Peyer's patch (tissue), 4 donors: ENCODE data around the gene FOXF1. TPM values are rescaled to one million over a fixed set of nuclear protein-coding genes. Genes with fewer than 3 reads are reported as not detected.

Source experiments
- DNase-seq, 3 donors: peaks; one replicate each; pipeline ENCODE4 v3.0.0-alpha.2; 2017 to 2019
- H3K27ac ChIP-seq, 4 donors: fragments of 200-600 bp; sonication (generic); one replicate each; pipeline ENCODE4 v1.5.1; 2016 to 2019
- H3K27me3 ChIP-seq, 2 donors: fragments of 200-600 bp; sonication (generic); one replicate each; pipeline ENCODE4 v1.5.1; 2019
- H3K36me3 ChIP-seq, 3 donors: fragments of 200-600 bp; sonication (generic); one replicate each; pipeline ENCODE4 v1.5.1; 2016 to 2019
- H3K4me1 ChIP-seq, 4 donors: fragments of 200-600 bp; sonication (generic); one replicate each; pipeline ENCODE4 v1.5.1; 2016 to 2019
- H3K4me3 ChIP-seq, 4 donors: fragments of 200-600 bp; sonication (generic); 1 replicate in 3 of 4; 2 replicates in 1 of 4; pipeline ENCODE4 v1.5.1; 2016 to 2019; ENCODE audit warnings: mild to moderate bottlenecking in 1 of 4
- H3K9me3 ChIP-seq, 4 donors: fragments of 200-600 bp; sonication (generic); one replicate each; pipeline ENCODE4 v1.5.1; 2016 to 2019; ENCODE audit warnings: mild to moderate bottlenecking in 1 of 4
- CTCF ChIP-seq, 6 experiments: fragments of 450-650 bp in 4 of 6; fragments of 200-600 bp in 2 of 6; sonication (generic) in 1 of 6; IDR thresholded peaks; one replicate each; pipeline ENCODE4 v1.5.1; 2017 to 2019; ENCODE audit warnings: antibody characterized with exemption in 6 of 6, mild to moderate bottlenecking in 3 of 6, moderate library complexity in 1 of 6
- POLR2A ChIP-seq, 2 donors: fragments of 450-650 bp; IDR thresholded peaks; one replicate each; pipeline ENCODE4 v1.5.1; 2017; ENCODE audit warnings: antibody characterized with exemption in 2 of 2, mild to moderate bottlenecking in 2 of 2, moderate library complexity in 2 of 2
- total RNA-seq, 4 donors: library from RNA; depleted of rRNA; stranded (reverse); fragments of >200 nt; gene quantifications; one replicate each; pipeline ENCODE4 v1.1.0, GENCODE V29; 2016

The FOXF1 gene
- total RNA-seq, 4 donors from 2014 or later = 4.4 to 36.3 (median 9.0) TPM

- H3K4me1 ChIP-seq = no peaks in the 10 kb centered on the region
- no peak overlapping the region for H3K27ac ChIP-seq
- no peak for TF ChIP-seq POLR2A (IDR thresholded peaks at IDR 0.05)
- TF ChIP-seq CTCF (IDR thresholded peaks at IDR 0.05) = no peak
- H3K27me3 ChIP-seq = no peaks in the 10 kb centered on the region
- DNase-seq = no peak
- peaks cover 0 to 27% (median 0%) of the 10 kb centered on the region in 3 donors for H3K36me3 ChIP-seq
- no peak overlapping the region for H3K4me3 ChIP-seq
- H3K9me3 ChIP-seq = no peaks in the 10 kb centered on the region
Measured at GRCh38 chr16:86533767-86534351, 23.5 kb downstream of the FOXF1 start.

GRCh38 chr16:86534779-86535615 lies 24.7 kb downstream of the FOXF1 start:
- no peaks in the 10 kb centered on the region for H3K4me1 ChIP-seq
- no peak overlapping the region for H3K4me3 ChIP-seq
- no peaks in the 10 kb centered on the region for H3K27me3 ChIP-seq
- peaks cover 0 to 38% (median 0%) of the 10 kb centered on the region in 3 donors for H3K36me3 ChIP-seq
- H3K27ac ChIP-seq = no peak overlapping the region
- no peaks in the 10 kb centered on the region for H3K9me3 ChIP-seq
- no peak for DNase-seq
- TF ChIP-seq POLR2A (IDR thresholded peaks at IDR 0.05) = no peak
- TF ChIP-seq CTCF (IDR thresholded peaks at IDR 0.05) = no peak

- H3K36me3 ChIP-seq = peaks cover 0 to 54% (median 0%) of the 10 kb centered on the region in 3 donors
- H3K9me3 ChIP-seq = no peaks in the 10 kb centered on the region
- no peaks in the 10 kb centered on the region for H3K4me1 ChIP-seq
- H3K27me3 ChIP-seq = no peaks in the 10 kb centered on the region
- TF ChIP-seq CTCF (IDR thresholded peaks at IDR 0.05) (no peak), POLR2A (IDR thresholded peaks at IDR 0.05) (no peak)
- H3K4me3 ChIP-seq = no peak overlapping the region
- DNase-seq = no peak
- no peak overlapping the region for H3K27ac ChIP-seq
Measured at GRCh38 chr16:86536621-86537020, 26.3 kb downstream of the FOXF1 start.

DNA sequence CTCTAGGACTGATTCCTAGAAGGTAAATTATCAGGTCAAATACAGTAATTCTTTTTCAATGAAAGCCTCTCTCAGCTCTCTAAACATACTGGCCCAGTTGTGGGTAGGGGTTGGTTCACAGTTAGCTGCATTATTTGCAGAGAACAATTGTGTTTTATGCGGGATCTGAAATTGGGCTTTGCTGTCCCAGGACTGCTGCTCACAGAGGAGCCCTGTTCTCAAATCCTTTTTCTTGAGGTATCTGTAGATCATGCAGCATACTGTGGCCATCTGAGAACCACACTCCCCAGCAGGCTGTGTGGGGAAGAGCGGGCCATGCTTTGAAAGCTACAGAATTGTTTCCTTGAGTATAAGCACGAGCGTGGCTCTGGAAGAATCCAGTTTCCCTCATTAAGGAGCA lies 27.2 kb downstream of the FOXF1 start:
- no peak for TF ChIP-seq CTCF (IDR thresholded peaks at IDR 0.05)
- no peak for TF ChIP-seq POLR2A (IDR thresholded peaks at IDR 0.05)
- H3K4me1 ChIP-seq = no peaks in the 10 kb centered on the region
- H3K9me3 ChIP-seq = no peaks in the 10 kb centered on the region
- no peaks in the 10 kb centered on the region for H3K27me3 ChIP-seq
- no peak overlapping the region for H3K4me3 ChIP-seq
- peaks cover 0 to 56% (median 0%) of the 10 kb centered on the region in 3 donors for H3K36me3 ChIP-seq
- no peak overlapping the region for H3K27ac ChIP-seq
- DNase-seq = no peak

DNA sequence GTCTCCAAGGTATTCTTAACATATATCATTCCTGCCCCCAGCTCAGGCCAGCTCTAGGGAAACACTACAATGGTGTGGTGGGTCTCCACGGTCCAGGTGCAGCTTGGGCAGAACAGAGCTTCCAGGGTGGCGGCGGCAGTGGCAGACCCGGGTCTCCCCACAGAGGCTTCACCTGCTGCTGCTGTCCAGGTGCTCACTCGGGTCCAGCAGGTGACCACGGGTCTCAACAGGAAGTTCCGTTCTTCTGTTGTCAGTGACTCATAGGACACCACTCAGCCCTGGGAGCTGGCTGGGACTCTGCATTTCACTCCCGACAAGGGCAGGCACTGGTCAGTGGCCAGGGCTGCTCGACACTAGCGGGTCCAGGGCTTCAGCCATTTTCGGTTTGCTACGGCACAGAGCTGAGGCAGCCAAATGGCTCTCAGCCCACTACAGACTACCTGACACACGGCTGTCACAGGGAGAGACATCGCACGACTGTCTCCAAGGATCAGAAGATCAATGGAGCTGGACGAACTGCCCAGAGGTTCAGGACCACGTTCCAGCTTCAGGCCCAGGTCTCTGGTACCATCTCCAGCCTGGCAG lies 28.0 kb downstream of the FOXF1 start:
- TF ChIP-seq CTCF (IDR thresholded peaks at IDR 0.05) = no peak
- no peak for TF ChIP-seq POLR2A (IDR thresholded peaks at IDR 0.05)
- H3K27ac ChIP-seq = no peak overlapping the region
- H3K4me1 ChIP-seq = no peaks in the 10 kb centered on the region
- DNase-seq = no peak
- peaks cover 0 to 63% (median 0%) of the 10 kb centered on the region in 3 donors for H3K36me3 ChIP-seq
- H3K4me3 ChIP-seq = no peak overlapping the region
- no peaks in the 10 kb centered on the region for H3K27me3 ChIP-seq
- no peaks in the 10 kb centered on the region for H3K9me3 ChIP-seq
